NOMO-1 treated with DMSO at 0.1 percent for 48 hours (cell line): Measurements from ENCODE around the gene IL1R2.

Experiments used
- DNase-seq: peaks from one replicate; lab custom pipeline; 2025; ENCODE audit not compliant: unreplicated experiment; lab: John Stamatoyannopoulos, UW

IL1R2 gene

GRCh38 chr2:102018823-102019445 is 27.2 kb downstream of the IL1R2 start:
- no peak for DNase-seq

- peak; percentile 50 for DNase-seq
Observed at GRCh38 chr2:102020596-102021170, 28.9 kb downstream of the IL1R2 start.

GRCh38 chr2:102021779-102022178 is 30.0 kb downstream of the IL1R2 start:
- DNase-seq: no peak

GRCh38 chr2:102022884-102023539 is 31.3 kb downstream of the IL1R2 start:
- DNase-seq: no peak

GRCh38 chr2:102024410-102024809 is 32.6 kb downstream of the IL1R2 start:
- DNase-seq: no peak

- no peak for DNase-seq
Observed at GRCh38 chr2:102025016-102025501, 33.3 kb downstream of the IL1R2 start.

GRCh38 chr2:102025583-102026267 is 34.0 kb downstream of the IL1R2 start:
- peak; percentile 7 for DNase-seq

GRCh38 chr2:102027036-102027980 is 35.5 kb downstream of the IL1R2 start:
- DNase-seq: no peak

GRCh38 chr2:102028470-102028869 is 36.7 kb downstream of the IL1R2 start:
- DNase-seq: no peak

- no peak for DNase-seq
Observed at GRCh38 chr2:102029405-102029804, 37.6 kb downstream of the IL1R2 start.

- no peak for DNase-seq
Observed at GRCh38 chr2:102029952-102030351, 38.2 kb downstream of the IL1R2 start.

- DNase-seq: no peak
Observed at GRCh38 chr2:102030502-102030854, 38.7 kb downstream of the IL1R2 start.

- no peak for DNase-seq
Observed at GRCh38 chr2:102030855-102031527, 39.2 kb downstream of the IL1R2 start.

- DNase-seq: no peak
Observed at GRCh38 chr2:102032368-102033030, 40.7 kb downstream of the IL1R2 start.

- peak; percentile 95 for DNase-seq
Observed at GRCh38 chr2:102033031-102033749, 41.4 kb downstream of the IL1R2 start.

- DNase-seq: no peak
Observed at GRCh38 chr2:102033750-102034682, 42.3 kb downstream of the IL1R2 start.

GRCh38 chr2:102034683-102035548 is 43.2 kb downstream of the IL1R2 start:
- DNase-seq: no peak
